GM19438 (cell line): Measurements from ENCODE around the gene ZNF669.

Source experiments
- ATAC-seq: cut with Tn5 transposase; IDR thresholded peaks from one replicate; pipeline ENCODE4 v1.9.1; 2021; ENCODE audit warnings: low read depth; ENCODE audit not compliant: unreplicated experiment

ZNF669 gene

DNA sequence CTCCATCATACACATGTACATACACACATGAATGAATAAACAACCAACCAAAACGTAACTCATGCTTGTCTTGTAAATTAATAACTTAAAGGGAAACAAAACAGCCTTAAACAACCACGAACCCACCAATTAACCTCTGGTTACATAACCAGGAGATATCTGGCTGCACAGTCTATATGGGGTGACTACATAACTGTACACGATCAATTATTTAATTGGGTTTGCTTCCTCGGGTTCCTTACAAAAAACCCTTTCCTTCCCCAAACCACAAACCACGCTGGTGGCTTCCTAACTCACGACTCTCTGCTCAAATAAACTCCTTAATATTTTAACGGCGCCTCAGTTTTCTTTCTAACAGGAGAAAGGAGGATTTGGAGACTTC lies 26.3 kb downstream of the ZNF669 start:
- no peak for ATAC-seq

DNA sequence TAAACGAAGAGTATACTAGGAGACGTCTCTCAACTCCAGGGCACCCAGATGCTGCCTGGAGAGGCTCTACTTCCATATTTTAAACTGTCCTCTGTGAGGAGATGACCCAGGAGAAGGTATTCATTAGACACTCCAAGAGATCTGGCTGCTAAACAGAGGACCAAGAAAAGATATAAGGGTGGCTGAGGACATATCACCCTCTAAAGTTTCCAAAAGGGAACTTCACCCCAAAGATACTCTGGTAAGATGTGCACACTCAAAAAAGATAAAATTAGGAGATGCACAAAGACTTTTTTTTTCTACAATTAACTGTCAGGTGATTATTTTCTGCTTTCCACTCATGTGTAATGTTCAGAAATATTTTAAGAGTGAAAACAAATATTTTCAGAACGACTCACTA lies 26.9 kb downstream of the ZNF669 start:
- no peak for ATAC-seq

DNA sequence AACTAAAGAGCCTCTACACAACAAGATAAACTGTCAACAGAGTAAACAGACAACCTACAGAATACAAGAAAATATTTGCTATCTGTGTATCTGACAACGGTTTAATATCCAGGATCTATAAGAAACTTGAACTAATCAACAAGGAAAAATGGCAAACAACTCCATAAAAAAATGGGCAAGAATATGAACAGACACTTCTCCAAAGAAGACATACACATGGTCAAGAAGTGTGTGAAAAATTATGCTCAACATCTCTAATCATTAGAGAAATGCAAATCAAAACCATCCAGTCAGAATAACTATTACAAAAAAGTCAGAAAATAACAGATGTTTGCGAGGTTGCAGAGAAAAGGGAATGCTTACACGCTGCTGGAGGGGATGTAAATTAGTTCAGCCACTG lies 33.5 kb downstream of the ZNF669 start:
- ATAC-seq = no peak

DNA sequence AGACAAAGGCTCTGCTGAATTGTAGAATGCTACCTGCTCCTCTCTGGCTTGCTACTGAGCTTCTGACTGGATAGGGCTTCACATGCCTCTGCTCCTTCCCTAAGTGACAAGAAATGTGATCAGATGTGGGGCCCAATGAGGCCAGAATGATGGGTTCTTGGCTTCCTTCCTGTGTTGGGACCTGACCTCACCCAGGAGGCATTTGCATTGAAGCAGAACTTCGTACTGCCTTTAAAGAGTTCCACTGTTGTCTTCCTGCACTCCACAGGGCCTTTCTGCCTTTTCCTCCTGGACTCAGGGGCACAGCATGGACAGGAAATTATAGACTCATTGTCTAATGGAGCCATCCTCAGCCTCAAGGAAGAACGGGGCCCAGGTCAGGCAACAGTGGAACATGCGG lies 39.9 kb downstream of the ZNF669 start:
- ATAC-seq = no peak

DNA sequence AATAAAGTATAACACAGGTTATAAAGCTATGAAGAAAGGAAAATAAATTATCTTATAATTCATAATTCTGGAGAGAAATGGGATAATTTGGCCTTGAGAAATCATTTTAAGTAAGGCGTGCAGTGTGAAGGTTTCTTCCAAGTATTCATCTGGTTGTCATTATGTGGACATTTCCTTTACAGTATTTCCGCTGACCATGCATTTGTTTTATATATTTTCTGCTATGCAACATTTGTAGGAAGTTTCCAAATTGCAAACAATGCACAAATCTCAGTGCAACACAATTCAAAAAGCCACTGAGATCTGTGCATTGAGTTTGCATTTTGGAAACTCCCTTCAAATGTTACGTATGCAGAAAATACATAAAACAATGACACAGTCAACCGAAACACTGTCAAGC lies 43.4 kb downstream of the ZNF669 start:
- no peak for ATAC-seq

DNA sequence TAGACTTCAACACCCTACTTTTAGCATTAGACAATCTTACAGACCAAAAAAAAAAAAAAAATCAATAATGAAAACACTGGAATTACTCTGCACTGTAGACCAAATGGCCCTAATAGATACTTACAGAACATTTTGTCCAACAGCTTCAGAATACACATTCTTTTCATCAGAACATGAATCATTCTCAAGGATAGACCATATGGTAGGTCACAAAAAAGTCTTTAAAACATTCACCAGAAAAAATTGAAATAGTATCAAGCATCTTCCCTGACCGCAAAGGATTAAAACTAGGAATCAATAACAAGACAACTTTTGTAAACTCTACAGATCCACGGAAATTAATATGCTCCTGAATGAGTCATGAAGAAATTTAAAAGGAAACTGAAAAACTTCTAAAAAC lies 48.1 kb downstream of the ZNF669 start:
- ATAC-seq = no peak

DNA sequence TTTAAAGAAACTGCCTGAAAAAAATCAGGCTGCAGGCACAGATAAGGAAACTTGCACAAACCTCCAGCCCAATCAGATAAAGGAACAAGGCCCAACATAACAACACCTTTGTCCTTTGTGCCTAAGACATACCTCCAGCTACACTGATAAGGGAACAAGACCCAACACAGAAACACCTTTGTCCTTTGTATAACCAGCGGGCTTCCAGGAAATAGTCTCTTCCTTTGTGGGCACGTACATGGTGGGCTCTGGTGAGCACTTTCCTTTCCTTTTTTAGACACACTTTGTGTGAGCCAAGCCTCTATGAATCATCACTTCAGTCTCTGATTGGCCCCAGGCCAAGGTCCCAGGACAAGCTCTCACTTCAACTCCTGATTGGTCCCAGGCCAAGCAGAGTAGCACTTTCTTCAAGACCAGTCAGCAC lies 49.2 kb downstream of the ZNF669 start:
- ATAC-seq = no peak
